Aorta (tissue), 5 donors: ENCODE results near the gene GLIPR1L1. TPM values are rescaled to one million over a fixed set of nuclear protein-coding genes. Genes with fewer than 3 reads are reported as not detected.

Experiments
- ATAC-seq: fragments of 200-7000 bp; cut with Tn5 transposase; one replicate; pipeline ENCODE4 v1.9.1; 2022; ENCODE audit warnings: moderate library complexity; ENCODE audit not compliant: low FRiP score
- DNase-seq, 2 donors: peaks; one replicate each; pipeline ENCODE4 v3.0.0-alpha.2; 2020
- H3K27ac ChIP-seq, 2 donors: one replicate each; pipeline ENCODE4 v1.5.1; 2013; ENCODE audit warnings: low read length in 2 of 2, mild to moderate bottlenecking in 2 of 2, moderate library complexity in 2 of 2, control low read depth in 1 of 2, inconsistent platforms in 1 of 2, low read depth in 1 of 2
- H3K27me3 ChIP-seq, 2 donors: one replicate each; pipeline ENCODE4 v1.6.1; 2013; ENCODE audit warnings: control low read depth in 1 of 2, low read length in 1 of 2, mild to moderate bottlenecking in 1 of 2, moderate library complexity in 1 of 2; ENCODE audit not compliant: insufficient read depth in 2 of 2, control insufficient read depth in 1 of 2
- H3K36me3 ChIP-seq, 2 donors: one replicate each; pipeline ENCODE4 v1.6.1; 2013; ENCODE audit warnings: control low read depth in 1 of 2, low read length in 1 of 2, mild to moderate bottlenecking in 1 of 2; ENCODE audit not compliant: insufficient read depth in 2 of 2, control insufficient read depth in 1 of 2
- H3K4me1 ChIP-seq, 2 donors: one replicate each; pipeline ENCODE4 v1.6.1; 2013; ENCODE audit warnings: low read length in 2 of 2, control low read depth in 1 of 2, mild to moderate bottlenecking in 1 of 2, moderate library complexity in 1 of 2; ENCODE audit not compliant: insufficient read depth in 2 of 2, control insufficient read depth in 1 of 2
- H3K4me3 ChIP-seq, 2 donors: one replicate each; pipeline ENCODE4 v1.5.1; 2013; ENCODE audit warnings: low read length in 2 of 2, control low read depth in 1 of 2, mild to moderate bottlenecking in 1 of 2
- H3K9me3 ChIP-seq: one replicate; pipeline ENCODE4 v1.6.1; 2013; ENCODE audit warnings: mild to moderate bottlenecking, low read length; ENCODE audit not compliant: control insufficient read depth
- WGBS, 2 donors: extraction: QIAGEN DNeasy Blood & Tissue Kit; methylation state at CpG; one replicate each; pipeline ENCODE4 v1.1.7; 2013; 5-methylcytosine and 5-hydroxymethylcytosine counted together
- intact Hi-C, 2 donors: fragments of 100-400 bp; cut with DNase I; formaldehyde crosslinking; loops; one replicate each; pipeline versions ENCODE4 v1.14.2 to v1.15.0; 2022
- polyA plus RNA-seq, 2 donors: library from polyadenylated mRNA; stranded (reverse); fragments of 200-250 nt; gene quantifications; one replicate each; pipeline ENCODE4 v1.2.3, GENCODE V29; 2013
- total RNA-seq, 2 donors: library from RNA; stranded (reverse); fragmentation: NEBNext Ultra II Directional; extraction: Animal tissue kit (Norgen Biotek cat#: 25700); gene quantifications; one replicate each; pipeline ENCODE4 v1.2.1, GENCODE V29; 2021
- donor health status: healthy with polysubstance abuse.
- donor health status: Bipolar disorder and iron deficiency.
- donor health status: DM: no; HTN: no; CAD: no.
- donor health status: DM: no; HTN: no; CAD: no.
- donor health status: DM: yes; HTN: yes; CAD: no.

Gene GLIPR1L1
- total and polyA plus RNA-seq, 4 donors: not detected

GRCh38 chr12:75305412-75306332 is 28.8 kb upstream of the GLIPR1L1 start:
- H3K9me3 ChIP-seq: no peaks in the 10 kb centered on the region
- H3K27me3 ChIP-seq: no peaks in the 10 kb centered on the region
- H3K36me3 ChIP-seq: peaks cover 2 to 3% of the 10 kb centered on the region in 2 donors
- no peak overlapping the region for H3K27ac ChIP-seq
- 94 to 95% methylated on average over 56 of the region's 56 CpGs for WGBS, 2 donors
- no peaks in the 10 kb centered on the region for H3K4me1 ChIP-seq
- ATAC-seq (peak; percentile 39), DNase-seq (peak; percentile 43 to 74)
- intact Hi-C loops: no loop called here
- H3K4me3 ChIP-seq: no peak overlapping the region

- H3K4me3 ChIP-seq: no peak overlapping the region
- H3K9me3 ChIP-seq: no peaks in the 10 kb centered on the region
- H3K27me3 ChIP-seq: no peaks in the 10 kb centered on the region
- peaks cover 2 to 4% of the 10 kb centered on the region in 2 donors for H3K36me3 ChIP-seq
- WGBS, 2 donors: 91 to 92% methylated on average over 2 of the region's 2 CpGs
- intact Hi-C loops: no loop called here
- ATAC-seq: no peak
- no peaks in the 10 kb centered on the region for H3K4me1 ChIP-seq
- DNase-seq: no peak
- H3K27ac ChIP-seq: no peak overlapping the region
Observed at GRCh38 chr12:75308279-75308678, 26.2 kb upstream of the GLIPR1L1 start.

DNA sequence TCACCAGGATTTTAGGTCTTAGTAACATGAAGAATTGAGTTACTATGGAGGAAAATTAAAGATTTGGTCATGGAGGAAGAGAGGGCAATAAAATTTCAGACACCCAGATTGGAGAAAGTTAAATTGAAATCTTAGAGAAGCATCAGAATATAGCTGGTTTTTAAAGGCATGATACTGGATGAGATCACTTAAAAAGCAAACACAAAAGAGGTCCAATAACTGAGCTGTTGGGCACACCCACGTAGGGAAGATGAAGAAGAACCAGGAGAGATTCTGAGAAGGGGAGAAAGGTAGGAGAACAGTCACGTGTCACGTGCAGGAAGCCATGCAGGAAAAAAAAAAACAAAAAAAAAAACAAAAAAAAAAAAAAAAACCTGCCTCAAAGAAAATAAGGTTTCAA is 23.1 kb upstream of the GLIPR1L1 start:
- Histone ChIP-seq H3K4me1 (no peaks in the 10 kb centered on the region), H3K27me3 (no peaks in the 10 kb centered on the region), H3K36me3 (peaks cover 4% of the 10 kb centered on the region in 2 donors), H3K4me3 (no peak overlapping the region), H3K27ac (no peak overlapping the region), H3K9me3 (no peaks in the 10 kb centered on the region)
- intact Hi-C loops: no loop called here
- DNase-seq: no peak
- no peak for ATAC-seq
- 75 to 83% methylated on average over 3 of the region's 3 CpGs for WGBS, 2 donors

- intact Hi-C loops: no loop called here
- H3K4me1 ChIP-seq: no peaks in the 10 kb centered on the region
Observed at GRCh38 chr12:75315518-75315917, 19.0 kb upstream of the GLIPR1L1 start.

GRCh38 chr12:75317784-75318183 is 16.7 kb upstream of the GLIPR1L1 start:
- H3K27ac ChIP-seq: no peak overlapping the region
- no peaks in the 10 kb centered on the region for H3K27me3 ChIP-seq
- H3K4me1 ChIP-seq: no peaks in the 10 kb centered on the region
- 73 to 86% methylated on average over 3 of the region's 3 CpGs for WGBS, 2 donors
- peaks cover 0 to 2% of the 10 kb centered on the region in 2 donors for H3K36me3 ChIP-seq
- no peak overlapping the region for H3K4me3 ChIP-seq
- no peak for DNase-seq
- ATAC-seq: no peak
- intact Hi-C loops: no loop called here
- H3K9me3 ChIP-seq: no peaks in the 10 kb centered on the region

More at GRCh38 chr12:75315518-75315917, 19.0 kb upstream of the GLIPR1L1 start:
- Histone ChIP-seq H3K36me3 (peaks cover 2 to 3% of the 10 kb centered on the region in 2 donors), H3K4me3 (no peak overlapping the region), H3K27ac (no peak overlapping the region), H3K9me3 (no peaks in the 10 kb centered on the region), H3K27me3 (no peaks in the 10 kb centered on the region)
- ATAC-seq (no peak), DNase-seq (no peak)

GRCh38 chr12:75322464-75322863 is 12.0 kb upstream of the GLIPR1L1 start:
- DNase-seq (no peak), ATAC-seq (no peak)
- Histone ChIP-seq H3K4me1 (no peaks in the 10 kb centered on the region), H3K27me3 (no peaks in the 10 kb centered on the region), H3K9me3 (no peaks in the 10 kb centered on the region), H3K4me3 (no peak overlapping the region), H3K27ac (no peak overlapping the region), H3K36me3 (no peaks in the 10 kb centered on the region)
- intact Hi-C loops: no loop called here
- WGBS, 2 donors: 0% methylated on average over 1 of the region's 1 CpG

DNA sequence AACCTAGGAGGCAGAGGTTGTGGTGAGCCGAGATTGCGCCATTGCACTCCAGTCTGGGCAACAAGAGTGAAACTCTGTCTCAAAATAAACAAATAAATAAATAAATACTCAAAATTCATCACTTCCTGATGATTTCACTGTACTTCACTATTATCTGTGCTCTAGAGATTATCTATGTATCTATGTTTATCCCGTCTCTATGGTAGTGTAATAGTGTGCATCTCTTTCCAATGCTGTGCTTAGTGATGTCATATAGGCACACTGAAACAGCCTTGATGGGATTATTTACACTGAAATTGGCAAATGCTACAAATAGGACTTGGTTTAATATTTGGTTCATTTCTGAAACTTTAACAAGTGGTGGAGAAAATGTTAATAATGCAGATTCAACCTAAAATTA is 10.8 kb upstream of the GLIPR1L1 start:
- ATAC-seq: no peak
- no peaks in the 10 kb centered on the region for H3K4me1 ChIP-seq
- no peak for DNase-seq
- H3K9me3 ChIP-seq: no peaks in the 10 kb centered on the region
- H3K4me3 ChIP-seq: no peak overlapping the region
- WGBS, 2 donors: 75 to 84% methylated on average over 3 of the region's 3 CpGs
- no peak overlapping the region for H3K27ac ChIP-seq
- intact Hi-C loops: no loop called here
- H3K36me3 ChIP-seq: no peaks in the 10 kb centered on the region
- H3K27me3 ChIP-seq: no peaks in the 10 kb centered on the region

- ATAC-seq: no peak
- Histone ChIP-seq H3K4me1 (no peaks in the 10 kb centered on the region), H3K27ac (no peak overlapping the region), H3K9me3 (no peaks in the 10 kb centered on the region), H3K27me3 (no peaks in the 10 kb centered on the region), H3K36me3 (no peaks in the 10 kb centered on the region), H3K4me3 (no peak overlapping the region)
- intact Hi-C loops: no loop called here
- 94 to 96% methylated on average over 1 of the region's 1 CpG for WGBS, 2 donors
- DNase-seq: no peak
Observed at GRCh38 chr12:75327642-75328041, 6.8 kb upstream of the GLIPR1L1 start.
